Glutamatergic neuron (in vitro differentiated cells): Measurements from ENCODE around the gene IL1RAPL2. TPM values are rescaled to one million over a fixed set of nuclear protein-coding genes. Genes with fewer than 3 reads are reported as not detected.
"Not testable (repeated sequence)": the region's sequence is repeated elsewhere in the genome, so short reads cannot be mapped to it uniquely, and the experiment has no call there.

Source experiments
- DNase-seq: peaks from one replicate; pipeline ENCODE4 v3.0.0; 2022
- H3K27ac Mint-ChIP-seq: one replicate; pipeline ENCODE4 v1.8.0; 2020; ENCODE audit warnings: mild to moderate bottlenecking, mixed read lengths, inconsistent platforms; ENCODE audit not compliant: unreplicated experiment
- H3K27me3 Mint-ChIP-seq: one replicate; pipeline ENCODE4 v1.8.0; 2020; ENCODE audit warnings: mild to moderate bottlenecking, moderate library complexity, mixed read lengths, inconsistent platforms; ENCODE audit not compliant: unreplicated experiment
- H3K36me3 Mint-ChIP-seq: one replicate; pipeline ENCODE4 v1.8.0; 2020; ENCODE audit warnings: mild to moderate bottlenecking, mixed read lengths, inconsistent platforms; ENCODE audit not compliant: unreplicated experiment
- H3K4me1 Mint-ChIP-seq: one replicate; pipeline ENCODE4 v1.8.0; 2020; ENCODE audit warnings: mild to moderate bottlenecking, low read depth, mixed read lengths, inconsistent platforms; ENCODE audit not compliant: unreplicated experiment
- H3K4me3 Mint-ChIP-seq: one replicate; pipeline ENCODE4 v1.8.0; 2020; ENCODE audit warnings: mild to moderate bottlenecking, mixed read lengths, inconsistent platforms; ENCODE audit not compliant: unreplicated experiment
- H3K9me3 Mint-ChIP-seq: one replicate; pipeline ENCODE4 v1.8.0; 2020; ENCODE audit warnings: mild to moderate bottlenecking, moderate library complexity, mixed read lengths, inconsistent platforms; ENCODE audit not compliant: unreplicated experiment
- CTCF ChIP-seq: fragments of 200-600 bp; sonication (generic); IDR thresholded peaks from one replicate; pipeline ENCODE4 v1.5.0; 2021; ENCODE audit not compliant: partially characterized antibody, unreplicated experiment
- total RNA-seq: library from RNA; stranded (reverse); fragmentation: NEBNext Ultra II Directional; extraction: Animal tissue kit (Norgen Biotek cat#: 25700); gene quantifications from one replicate; pipeline ENCODE4 v1.2.1, GENCODE V29; 2021; ENCODE audit not compliant: unreplicated experiment

The IL1RAPL2 gene
- total RNA-seq, 1 donor from 2014 or later, result 0.76 TPM

- H3K4me3 Mint-ChIP-seq, result no peak overlapping the region
- no peaks in the 10 kb centered on the region for H3K27me3 Mint-ChIP-seq
- no peak overlapping the region for H3K27ac Mint-ChIP-seq
These were observed 532.8 kb downstream of the IL1RAPL2 start for GRCh38 chrX:105098812-105099211.

GRCh38 chrX:105101378-105101777 is 535.4 kb downstream of the IL1RAPL2 start:
- TF ChIP-seq CTCF, result no peak
- Mint-ChIP-seq H3K27me3 (no peaks in the 10 kb centered on the region), H3K4me3 (no peak overlapping the region), H3K4me1 (no peaks in the 10 kb centered on the region), H3K9me3 (no peaks in the 10 kb centered on the region), H3K27ac (no peak overlapping the region), H3K36me3 (no peaks in the 10 kb centered on the region)
- no peak for DNase-seq

More at GRCh38 chrX:105098812-105099211, 532.8 kb downstream of the IL1RAPL2 start:
- Mint-ChIP-seq H3K36me3 (no peaks in the 10 kb centered on the region), H3K9me3 (no peaks in the 10 kb centered on the region), H3K4me1 (no peaks in the 10 kb centered on the region)
- no peak for DNase-seq
- TF ChIP-seq CTCF, result no peak

- no peaks in the 10 kb centered on the region for H3K27me3 Mint-ChIP-seq
- H3K36me3 Mint-ChIP-seq, result no peaks in the 10 kb centered on the region
- H3K9me3 Mint-ChIP-seq, result no peaks in the 10 kb centered on the region
- no peak for TF ChIP-seq CTCF
- no peak for DNase-seq
- no peak overlapping the region for H3K27ac Mint-ChIP-seq
- no peak overlapping the region for H3K4me3 Mint-ChIP-seq
- H3K4me1 Mint-ChIP-seq, result no peaks in the 10 kb centered on the region
These were observed 543.9 kb downstream of the IL1RAPL2 start for GRCh38 chrX:105109936-105110335.

GRCh38 chrX:105114554-105115130 is 548.6 kb downstream of the IL1RAPL2 start:
- H3K27me3 Mint-ChIP-seq, result no peaks in the 10 kb centered on the region
- no peaks in the 10 kb centered on the region for H3K36me3 Mint-ChIP-seq
- no peak for DNase-seq
- H3K4me3 Mint-ChIP-seq, result no peak overlapping the region
- TF ChIP-seq CTCF, result no peak
- H3K9me3 Mint-ChIP-seq, result no peaks in the 10 kb centered on the region
- no peak overlapping the region for H3K27ac Mint-ChIP-seq
- peaks cover 9% of the 10 kb centered on the region for H3K4me1 Mint-ChIP-seq

- H3K36me3 Mint-ChIP-seq, DNase-seq, H3K9me3 Mint-ChIP-seq, H3K4me3 Mint-ChIP-seq, H3K27ac Mint-ChIP-seq, H3K27me3 Mint-ChIP-seq: not testable (repeated sequence)
- peaks cover 18% of the 10 kb centered on the region for H3K4me1 Mint-ChIP-seq
These were observed 549.8 kb downstream of the IL1RAPL2 start for GRCh38 chrX:105115596-105116320.
